B cell (primary cell): ENCODE measurements around the gene RAPGEF1. TPM values are rescaled to one million over a fixed set of nuclear protein-coding genes. Genes with fewer than 3 reads are reported as not detected.
A peak's percentile ranks its signal among the peaks of the same experiment; 100 is the strongest.

ENCODE experiments used
- ATAC-seq: fragments of 200-7000 bp; cut with Tn5 transposase; one replicate; pipeline ENCODE4 v1.10.0; 2021; ENCODE audit warnings: low read depth, mild to moderate bottlenecking, moderate number of reproducible peaks, moderate library complexity
- CTCF ChIA-PET: fragments of 350-600 bp; sonication (Branson Sonifier 250); formaldehyde crosslinking; loops from one replicate; lab custom pipeline; 2021; ENCODE audit warnings: antibody characterized with exemption, inconsistent platforms; lab: Charles Lee
- POLR2A ChIA-PET: fragments of 350-600 bp; sonication (Branson Sonifier 250); formaldehyde crosslinking; loops from one replicate; lab custom pipeline; 2021; ENCODE audit warnings: antibody characterized with exemption; lab: Charles Lee
- DNase-seq: peaks from one replicate; pipeline ENCODE4 v3.0.0; 2013
- H2AFZ ChIP-seq: 2 replicates; pipeline ENCODE4 v1.6.1; 2012; ENCODE audit warnings: mild to moderate bottlenecking, low read depth, low read length; ENCODE audit not compliant: insufficient read depth, poor library complexity, severe bottlenecking
- H3K27ac ChIP-seq, 2 donors: 1 replicate in 1 of 2; 2 replicates in 1 of 2; pipeline ENCODE4 v1.5.1; 2012 to 2013; ENCODE audit warnings: low read length in 2 of 2, mild to moderate bottlenecking in 2 of 2, moderate library complexity in 1 of 2
- H3K27me3 ChIP-seq, 4 experiments: fragments of 200-600 bp in 1 of 4; sonication (generic) in 1 of 4; replicated peaks in 1 of 4; 1 replicate in 2 of 4; 2 replicates in 2 of 4; pipeline versions ENCODE4 v1.6.1 to v1.7.0; 2013 to 2016; ENCODE audit warnings: low read length in 3 of 4, mild to moderate bottlenecking in 2 of 4, mixed read lengths in 1 of 4, moderate library complexity in 1 of 4; ENCODE audit not compliant: insufficient read depth in 4 of 4, control insufficient read depth in 3 of 4; ENCODE audit errors: control extremely low read depth in 1 of 4
- H3K36me3 ChIP-seq, 2 experiments: replicated peaks in 1 of 2; 1 replicate in 1 of 2; 2 replicates in 1 of 2; pipeline versions ENCODE4 v1.6.1 to v1.7.1; 2013; ENCODE audit warnings: low read length in 1 of 2; ENCODE audit not compliant: insufficient read depth in 2 of 2, control insufficient read depth in 1 of 2; ENCODE audit errors: control extremely low read depth in 1 of 2, extremely low read depth in 1 of 2
- H3K4me1 ChIP-seq, 2 donors: fragments of 200-600 bp in 1 of 2; sonication (generic) in 1 of 2; 1 replicate in 1 of 2; 2 replicates in 1 of 2; pipeline versions ENCODE4 v1.5.1 to v1.6.1; 2013 to 2017; ENCODE audit warnings: low read length in 2 of 2; ENCODE audit not compliant: control insufficient read depth in 2 of 2, insufficient read depth in 2 of 2
- H3K4me2 ChIP-seq: replicated peaks from 2 replicates; pipeline ENCODE3; 2012; ENCODE audit warnings: mild to moderate bottlenecking, low read depth, low read length; ENCODE audit not compliant: poor library complexity, severe bottlenecking
- H3K4me3 ChIP-seq, 5 experiments: fragments of 200-600 bp in 1 of 5; sonication (generic) in 1 of 5; 1 replicate in 3 of 5; 2 replicates in 2 of 5; pipeline versions ENCODE4 v1.5.1 to v1.7.0; 2011 to 2016; ENCODE audit warnings: low read length in 4 of 5, mild to moderate bottlenecking in 4 of 5, low read depth in 2 of 5, control low read depth in 1 of 5, moderate library complexity in 1 of 5; ENCODE audit not compliant: insufficient read depth in 1 of 5; ENCODE audit errors: control extremely low read depth in 1 of 5, extremely low read depth in 1 of 5
- H3K79me2 ChIP-seq: fragments of 200-600 bp; sonication (generic); one replicate; pipeline ENCODE4 v1.6.0; 2016; ENCODE audit warnings: low read length; ENCODE audit not compliant: control insufficient read depth, insufficient read depth
- H3K9ac ChIP-seq: fragments of 200-600 bp; sonication (generic); 2 replicates; pipeline ENCODE4 v1.6.1; 2017; ENCODE audit warnings: mild to moderate bottlenecking, low read length, moderate library complexity
- H3K9me3 ChIP-seq, 3 donors: one replicate each; pipeline versions ENCODE4 v1.6.1 to v1.7.1; 2013; ENCODE audit warnings: low read length in 2 of 3; ENCODE audit not compliant: control insufficient read depth in 2 of 3, insufficient read depth in 1 of 3; ENCODE audit errors: control extremely low read depth in 1 of 3
- H4K20me1 ChIP-seq: 2 replicates; pipeline ENCODE4 v1.6.0; 2012; ENCODE audit warnings: mild to moderate bottlenecking, low read length; ENCODE audit not compliant: insufficient read depth, control insufficient read depth, poor library complexity, severe bottlenecking
- H3K27ac Mint-ChIP-seq: one replicate; pipeline ENCODE4 v1.8.0; 2021; ENCODE audit warnings: mixed read lengths
- H3K27me3 Mint-ChIP-seq: one replicate; pipeline ENCODE4 v1.8.0; 2021; ENCODE audit warnings: mixed read lengths
- H3K4me1 Mint-ChIP-seq: one replicate; pipeline ENCODE4 v1.8.0; 2021; ENCODE audit warnings: mixed read lengths
- H3K4me3 Mint-ChIP-seq: one replicate; pipeline ENCODE4 v1.8.0; 2021; ENCODE audit warnings: mixed read lengths
- H3K9me3 Mint-ChIP-seq: one replicate; pipeline ENCODE4 v1.8.0; 2022; ENCODE audit warnings: mixed read lengths; ENCODE audit not compliant: insufficient read depth
- EZH2 ChIP-seq: IDR thresholded peaks from 2 replicates; pipeline ENCODE4 v1.6.1; 2012; ENCODE audit warnings: borderline replicate concordance, low read depth, mild to moderate bottlenecking, moderate library complexity, low read length; ENCODE audit not compliant: insufficient read depth, poor library complexity, severe bottlenecking
- WGBS: methylation state at CpG from one replicate; pipeline ENCODE4 v1.1.5; 2013; ENCODE audit warnings: missing lambda C conversion rate; ENCODE audit not compliant: insufficient coverage; 5-methylcytosine and 5-hydroxymethylcytosine counted together
- intact Hi-C: fragments of 100-400 bp; cut with micrococcal nuclease; formaldehyde crosslinking; loops from one replicate; pipeline ENCODE4 v1.10.0; 2022
- polyA plus RNA-seq: library from polyadenylated mRNA; depleted of rRNA; stranded (reverse); fragments of >200 nt; gene quantifications from 2 replicates; pipeline ENCODE4 v1.2.3, GENCODE V29; 2012
- total RNA-seq, 2 donors: library from RNA; stranded (reverse); fragments of 120-200 nt in 1 of 2; gene quantifications; 1 replicate in 1 of 2; 2 replicates in 1 of 2; pipeline versions ENCODE4 v1.2.3 to v1.2.4, GENCODE V29; 2013 to 2022
- TF ChIP-seq, protein P1 (sequence below): fragments of 200-600 bp; IDR thresholded peaks from one replicate; pipeline ENCODE4 v1.8.0; 2022; ENCODE audit warnings: antibody characterized with exemption, mild to moderate bottlenecking

Gene RAPGEF1
- total and polyA plus RNA-seq, 2 donors (not counting 1 experiment from before 2014, with no cell fraction given) = 134 to 447 TPM

DNA sequence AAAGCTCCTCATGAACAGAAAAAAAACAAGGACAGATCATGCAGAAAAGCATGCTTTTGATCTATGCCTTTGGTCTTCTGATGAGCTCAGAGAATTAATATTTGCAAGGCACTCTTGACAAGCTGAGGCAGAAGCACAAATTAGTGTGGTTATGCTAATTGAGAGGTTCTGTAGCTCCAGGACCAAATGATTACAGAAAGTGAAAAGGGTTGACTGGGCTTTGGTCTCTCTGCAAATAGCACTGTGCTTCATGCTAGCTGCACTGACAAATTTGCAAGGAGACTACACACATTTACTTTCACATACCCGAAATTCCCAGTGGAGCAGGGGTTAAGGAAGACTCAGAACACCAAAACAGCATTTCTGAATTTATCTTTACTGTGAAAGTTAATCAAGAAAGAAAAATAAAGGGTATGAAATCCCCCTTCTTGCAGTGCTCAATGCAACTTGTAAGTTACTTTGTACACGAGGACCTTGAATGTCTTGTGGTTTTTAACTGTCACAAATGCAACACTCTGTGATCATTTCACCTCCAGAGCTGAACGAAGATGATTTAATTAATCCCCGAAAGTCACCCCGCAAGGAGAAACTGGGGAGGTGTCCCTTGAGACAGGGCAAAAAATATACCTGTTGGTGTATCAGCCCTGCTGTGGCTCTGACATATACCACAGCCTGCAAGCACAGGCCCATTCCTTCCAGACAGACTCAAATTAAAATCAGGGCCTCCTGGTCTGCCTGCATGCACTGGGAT lies 11.9 kb downstream of the RAPGEF1 start:
- no peaks in the 10 kb centered on the region for H3K9me3 ChIP-seq
- Mint-ChIP-seq H3K4me3 (peak overlapping the region; percentile 89), H3K9me3 (no peaks in the 10 kb centered on the region), H3K27me3 (no peaks in the 10 kb centered on the region), H3K4me1 (peaks cover 90% of the 10 kb centered on the region), H3K27ac (peak overlapping the region; percentile 91)
- no peak overlapping the region for H2AFZ ChIP-seq
- H3K4me2 ChIP-seq = peak overlapping the region; percentile 79
- CTCF ChIA-PET = interaction anchor here (0.7 to 10.4 kb wide), 17 partner anchors 8 to 137 kb away, joined by 3 to 146 read pairs (median 4); partner anchors contain the start of gene RAPGEF1
- 0% methylated on average over 2 of the region's 5 CpGs for WGBS
- POLR2A ChIA-PET = interaction anchor here (0.6 to 8.1 kb wide), 13 partner anchors 10 to 570 kb away, joined by 3 to 76 read pairs (median 4); no protein-coding TSS in a partner anchor
- peak overlapping the region in 4 of 5 experiments; percentile 18 to 47 (median 45) for H3K4me3 ChIP-seq
- intact Hi-C loops = loop anchor here (5.0 kb wide), 1 partner anchor 36 kb away; no protein-coding TSS in a partner anchor
- no peaks in the 10 kb centered on the region for H3K27me3 ChIP-seq
- peaks cover 92 to 97% of the 10 kb centered on the region in 2 donors for H3K4me1 ChIP-seq
- TF ChIP-seq, protein P1, sequence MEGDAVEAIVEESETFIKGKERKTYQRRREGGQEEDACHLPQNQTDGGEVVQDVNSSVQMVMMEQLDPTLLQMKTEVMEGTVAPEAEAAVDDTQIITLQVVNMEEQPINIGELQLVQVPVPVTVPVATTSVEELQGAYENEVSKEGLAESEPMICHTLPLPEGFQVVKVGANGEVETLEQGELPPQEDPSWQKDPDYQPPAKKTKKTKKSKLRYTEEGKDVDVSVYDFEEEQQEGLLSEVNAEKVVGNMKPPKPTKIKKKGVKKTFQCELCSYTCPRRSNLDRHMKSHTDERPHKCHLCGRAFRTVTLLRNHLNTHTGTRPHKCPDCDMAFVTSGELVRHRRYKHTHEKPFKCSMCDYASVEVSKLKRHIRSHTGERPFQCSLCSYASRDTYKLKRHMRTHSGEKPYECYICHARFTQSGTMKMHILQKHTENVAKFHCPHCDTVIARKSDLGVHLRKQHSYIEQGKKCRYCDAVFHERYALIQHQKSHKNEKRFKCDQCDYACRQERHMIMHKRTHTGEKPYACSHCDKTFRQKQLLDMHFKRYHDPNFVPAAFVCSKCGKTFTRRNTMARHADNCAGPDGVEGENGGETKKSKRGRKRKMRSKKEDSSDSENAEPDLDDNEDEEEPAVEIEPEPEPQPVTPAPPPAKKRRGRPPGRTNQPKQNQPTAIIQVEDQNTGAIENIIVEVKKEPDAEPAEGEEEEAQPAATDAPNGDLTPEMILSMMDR = no peak
- TF ChIP-seq EZH2 = no peak
- H4K20me1 ChIP-seq = peaks cover 4% of the 10 kb centered on the region
- ATAC-seq (no peak), DNase-seq (peak; percentile 35)
- peak overlapping the region; percentile 99 to 100 for H3K27ac ChIP-seq
- peak overlapping the region; percentile 61 for H3K9ac ChIP-seq
- no peaks in the 10 kb centered on the region for H3K36me3 ChIP-seq
- H3K79me2 ChIP-seq = peaks cover 72% of the 10 kb centered on the region
